ENCODE measurements around the gene FSTL1. TPM values are rescaled to one million over a fixed set of nuclear protein-coding genes. Genes with fewer than 3 reads are reported as not detected.

The FSTL1 gene
- total and polyA plus RNA-seq, 12 donors: 54.4 to 346 (median 176) TPM

DNA sequence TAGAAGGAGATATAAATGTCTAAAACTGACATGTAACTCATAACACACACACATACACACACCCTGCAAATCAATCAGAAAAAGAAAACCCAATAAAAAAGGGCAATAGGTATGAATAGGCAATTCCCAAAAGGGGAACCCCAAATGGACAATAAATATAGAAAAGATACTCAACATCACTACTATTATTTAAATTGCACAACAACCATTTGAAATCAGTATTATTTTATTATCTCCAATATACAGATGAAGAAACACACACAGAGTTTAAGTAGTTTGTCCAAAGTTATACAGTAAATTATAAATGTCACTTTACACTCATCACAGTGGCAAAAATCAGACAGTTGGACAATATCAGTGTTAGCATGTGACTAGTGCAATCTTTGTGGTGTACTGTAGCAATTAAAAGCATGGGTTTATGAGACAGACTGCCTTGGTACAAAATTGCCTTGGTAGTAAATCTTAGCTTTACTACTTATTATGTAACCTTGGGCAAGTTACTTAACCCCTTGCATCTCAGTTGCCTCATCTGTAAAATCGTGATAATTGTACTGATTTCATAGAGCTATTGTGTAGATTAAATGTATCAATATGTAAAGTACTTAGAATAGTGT, 3.4 kb upstream of the FSTL1 start:
- DNase-seq (no peak), ATAC-seq (no peak)
- H3K36me3 ChIP-seq: no peaks in the 10 kb centered on the region
- TF ChIP-seq, protein P1, sequence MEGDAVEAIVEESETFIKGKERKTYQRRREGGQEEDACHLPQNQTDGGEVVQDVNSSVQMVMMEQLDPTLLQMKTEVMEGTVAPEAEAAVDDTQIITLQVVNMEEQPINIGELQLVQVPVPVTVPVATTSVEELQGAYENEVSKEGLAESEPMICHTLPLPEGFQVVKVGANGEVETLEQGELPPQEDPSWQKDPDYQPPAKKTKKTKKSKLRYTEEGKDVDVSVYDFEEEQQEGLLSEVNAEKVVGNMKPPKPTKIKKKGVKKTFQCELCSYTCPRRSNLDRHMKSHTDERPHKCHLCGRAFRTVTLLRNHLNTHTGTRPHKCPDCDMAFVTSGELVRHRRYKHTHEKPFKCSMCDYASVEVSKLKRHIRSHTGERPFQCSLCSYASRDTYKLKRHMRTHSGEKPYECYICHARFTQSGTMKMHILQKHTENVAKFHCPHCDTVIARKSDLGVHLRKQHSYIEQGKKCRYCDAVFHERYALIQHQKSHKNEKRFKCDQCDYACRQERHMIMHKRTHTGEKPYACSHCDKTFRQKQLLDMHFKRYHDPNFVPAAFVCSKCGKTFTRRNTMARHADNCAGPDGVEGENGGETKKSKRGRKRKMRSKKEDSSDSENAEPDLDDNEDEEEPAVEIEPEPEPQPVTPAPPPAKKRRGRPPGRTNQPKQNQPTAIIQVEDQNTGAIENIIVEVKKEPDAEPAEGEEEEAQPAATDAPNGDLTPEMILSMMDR (IDR thresholded peaks at IDR 0.05): no peak
- intact Hi-C loops (cut with DNase I): loop anchor here in 2 of 10 donors (5.0 kb wide), 1 partner anchor 53 kb away; no protein-coding TSS in a partner anchor
- H3K4me1 ChIP-seq: peaks cover 0 to 13% (median 11%) of the 10 kb centered on the region in 9 donors
- peaks cover 0 to 32% (median 0%) of the 10 kb centered on the region in 7 donors for H3K27me3 ChIP-seq
- peaks cover 0 to 8% (median 0%) of the 10 kb centered on the region in 11 donors for H3K9me3 ChIP-seq
- no peak overlapping the region for H3K27ac ChIP-seq
- 96 to 97% methylated on average over 1 of the region's 1 CpG for WGBS, 2 donors
- no peak overlapping the region for H3K4me3 ChIP-seq

DNA sequence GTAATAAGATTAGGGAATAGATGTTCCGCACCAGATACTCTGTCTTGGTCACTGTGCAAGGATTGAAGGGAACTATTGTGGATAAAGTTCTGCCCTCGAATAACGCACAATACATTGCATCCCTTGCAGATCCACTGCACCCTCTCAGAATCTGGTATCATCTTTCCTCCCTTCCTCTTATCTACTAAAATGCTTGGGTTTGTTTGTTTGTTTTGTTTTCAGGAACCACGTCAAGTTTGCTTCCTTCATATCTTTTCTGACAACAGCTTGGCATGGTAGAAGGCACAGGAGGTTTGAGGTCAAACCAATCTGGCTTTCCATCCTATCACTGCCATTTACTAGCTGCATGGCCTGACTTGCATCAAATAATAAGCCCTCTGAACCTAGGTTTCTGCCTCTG, 2.0 kb upstream of the FSTL1 start:
- intact Hi-C loops (cut with DNase I): loop anchor here in 2 of 10 donors (5.0 kb wide), 1 partner anchor 54 kb away; no protein-coding TSS in a partner anchor
- 75 to 81% methylated on average over 4 of the region's 4 CpGs for WGBS, 2 donors
- Histone ChIP-seq H3K36me3 (no peaks in the 10 kb centered on the region), H3K4me3 (no peak overlapping the region), H3K9me3 (peaks cover 0 to 3% (median 0%) of the 10 kb centered on the region in 11 donors), H3K27ac (peak overlapping the region in 1 of 10 donors; percentile 99), H3K4me1 (peaks cover 0 to 27% (median 24%) of the 10 kb centered on the region in 9 donors), H3K27me3 (peaks cover 0 to 38% (median 0%) of the 10 kb centered on the region in 7 donors)
- TF ChIP-seq, protein P1 (IDR thresholded peaks at IDR 0.05): no peak
- no peak for DNase-seq
- no peak for ATAC-seq

DNA sequence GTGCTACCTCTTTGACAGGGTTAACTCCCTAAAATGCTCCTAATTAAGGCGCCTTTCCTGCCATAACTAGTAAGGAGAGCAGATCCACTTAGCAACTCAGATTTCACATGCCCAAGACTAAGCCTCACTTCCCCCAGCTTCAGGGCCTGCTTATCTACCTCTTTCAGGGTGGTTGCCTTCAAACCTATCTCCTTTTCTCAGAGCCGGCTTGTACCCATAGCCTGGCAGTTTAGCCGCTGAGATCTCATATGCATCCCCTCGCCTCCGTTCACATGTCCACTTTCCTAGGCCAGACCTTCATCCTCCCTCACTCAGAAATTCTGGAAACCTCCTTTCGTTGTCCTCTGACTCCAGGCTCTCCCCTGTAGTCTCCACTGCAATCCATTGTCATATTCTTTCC, 1.0 kb upstream of the FSTL1 start:
- Histone ChIP-seq H3K4me1 (peaks cover 2 to 37% (median 34%) of the 10 kb centered on the region in 9 donors), H3K4me3 (peak overlapping the region in 7 of 10 donors; percentile 75 to 99 (median 94)), H3K36me3 (peaks cover 0 to 8% (median 0%) of the 10 kb centered on the region in 9 donors), H3K27me3 (peaks cover 0 to 38% (median 0%) of the 10 kb centered on the region in 7 donors), H3K9me3 (peaks cover 0 to 3% (median 0%) of the 10 kb centered on the region in 11 donors), H3K27ac (peak overlapping the region in 9 of 10 donors; percentile 86 to 99 (median 96))
- no peak for ATAC-seq
- TF ChIP-seq, protein P1 (IDR thresholded peaks at IDR 0.05): no peak
- intact Hi-C loops (cut with DNase I): loop anchor here in 4 of 10 donors (2.0 to 5.0 kb wide), 4 partner anchors 27 to 103 kb away; no protein-coding TSS in a partner anchor
- DNase-seq: no peak
- 89 to 94% methylated on average over 6 of the region's 6 CpGs for WGBS, 2 donors

DNA sequence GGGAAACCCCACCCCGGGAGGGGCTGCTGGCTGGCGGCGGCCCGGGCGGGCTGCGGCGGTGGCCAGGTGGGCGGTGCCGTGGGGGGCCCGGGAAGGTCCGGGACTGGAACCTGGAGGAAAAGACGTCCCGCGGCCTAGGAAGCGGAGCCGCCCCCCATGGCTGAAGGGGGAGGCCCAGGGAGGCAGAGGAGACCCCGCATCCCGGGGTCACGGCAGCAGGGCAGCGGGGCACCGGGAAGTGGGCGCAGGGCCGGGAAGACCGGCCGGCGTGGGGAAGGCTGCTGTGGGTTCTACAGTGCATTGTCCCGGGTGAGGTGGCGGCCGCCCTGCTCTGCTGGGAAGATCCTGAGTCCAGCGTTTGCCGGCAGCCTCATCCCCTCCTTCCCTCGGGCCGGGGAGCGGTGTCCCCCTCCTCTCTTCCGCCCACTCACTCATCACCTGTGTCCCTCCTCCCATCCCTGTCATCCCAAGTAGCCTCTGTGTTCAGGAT, 525 bp upstream of the FSTL1 start:
- Histone ChIP-seq H3K27me3 (peaks cover 0 to 38% (median 0%) of the 10 kb centered on the region in 7 donors), H3K27ac (peak overlapping the region; percentile 86 to 99 (median 96)), H3K4me3 (peak overlapping the region; percentile 75 to 99 (median 92)), H3K9me3 (peaks cover 0 to 3% (median 0%) of the 10 kb centered on the region in 11 donors), H3K36me3 (peaks cover 0 to 12% (median 0%) of the 10 kb centered on the region in 9 donors), H3K4me1 (peaks cover 4 to 42% (median 36%) of the 10 kb centered on the region in 9 donors)
- ATAC-seq: peak; percentile 24 to 82 (median 50)
- DNase-seq: peak in 1 of 2 donors; percentile 39
- TF ChIP-seq, protein P1 (IDR thresholded peaks at IDR 0.05): no peak
- 7 to 12% methylated on average over 35 of the region's 35 CpGs for WGBS, 2 donors
- intact Hi-C loops (cut with DNase I): loop anchor here in 4 of 10 donors (2.0 to 5.0 kb wide), 4 partner anchors 27 to 103 kb away; no protein-coding TSS in a partner anchor

Measured in heart right ventricle (tissue), 16 donors.